GM18520 (cell line): ENCODE data around the gene MRPL55.

ENCODE experiments used
- ATAC-seq: cut with Tn5 transposase; IDR thresholded peaks from one replicate; pipeline ENCODE4 v1.9.1; 2021; ENCODE audit not compliant: unreplicated experiment

Gene MRPL55

DNA sequence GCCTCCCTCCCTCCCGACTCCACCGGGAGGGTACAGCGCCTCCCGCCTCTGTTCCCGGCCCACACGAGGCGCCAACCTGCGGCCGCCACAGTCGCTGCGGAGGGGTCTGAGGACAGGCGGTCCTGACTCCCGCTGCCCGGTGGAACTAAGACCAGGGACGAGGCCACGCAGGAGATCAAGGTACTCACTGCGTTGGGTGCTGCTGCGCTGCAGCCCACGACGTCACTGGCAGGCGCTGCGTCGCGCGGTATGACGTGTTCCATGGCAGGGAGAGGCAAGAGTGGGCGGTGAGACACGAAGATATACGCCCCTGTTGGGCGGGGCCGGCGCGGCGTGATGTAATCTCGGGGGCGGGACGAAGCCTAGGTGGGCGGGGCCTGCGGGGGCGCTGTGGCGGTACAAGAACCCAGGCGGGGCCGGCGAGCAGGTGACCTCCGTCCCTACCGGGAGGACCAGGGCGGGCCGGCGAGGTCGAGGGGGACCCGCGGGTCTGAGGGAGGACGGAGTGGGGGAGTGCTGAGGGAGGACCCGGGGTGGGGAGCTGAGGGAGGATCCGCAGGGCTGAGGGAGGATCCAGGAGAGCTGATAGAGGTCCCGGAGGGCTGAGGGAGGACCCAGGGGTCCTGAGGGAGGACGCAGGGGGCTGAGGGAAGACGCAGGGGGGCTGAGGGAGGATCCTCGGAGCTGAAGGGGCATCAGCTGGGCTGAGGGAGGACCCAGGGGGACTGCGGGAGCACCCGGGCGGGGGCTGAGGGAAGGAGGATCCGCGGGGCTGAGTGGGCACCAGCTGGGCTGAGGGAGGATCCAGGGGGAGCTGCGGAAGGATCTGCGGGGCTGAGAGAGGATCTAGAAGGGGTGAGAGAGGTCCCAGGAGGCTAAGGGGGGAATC lies at the start of gene MRPL55:
Gene MRPL55, minus strand, starts transcription at position 227 of the 889 bp plus-strand sequence. CDS start 1,039 bp downstream, outside the sequence.
- ATAC-seq = peak; percentile 91

DNA sequence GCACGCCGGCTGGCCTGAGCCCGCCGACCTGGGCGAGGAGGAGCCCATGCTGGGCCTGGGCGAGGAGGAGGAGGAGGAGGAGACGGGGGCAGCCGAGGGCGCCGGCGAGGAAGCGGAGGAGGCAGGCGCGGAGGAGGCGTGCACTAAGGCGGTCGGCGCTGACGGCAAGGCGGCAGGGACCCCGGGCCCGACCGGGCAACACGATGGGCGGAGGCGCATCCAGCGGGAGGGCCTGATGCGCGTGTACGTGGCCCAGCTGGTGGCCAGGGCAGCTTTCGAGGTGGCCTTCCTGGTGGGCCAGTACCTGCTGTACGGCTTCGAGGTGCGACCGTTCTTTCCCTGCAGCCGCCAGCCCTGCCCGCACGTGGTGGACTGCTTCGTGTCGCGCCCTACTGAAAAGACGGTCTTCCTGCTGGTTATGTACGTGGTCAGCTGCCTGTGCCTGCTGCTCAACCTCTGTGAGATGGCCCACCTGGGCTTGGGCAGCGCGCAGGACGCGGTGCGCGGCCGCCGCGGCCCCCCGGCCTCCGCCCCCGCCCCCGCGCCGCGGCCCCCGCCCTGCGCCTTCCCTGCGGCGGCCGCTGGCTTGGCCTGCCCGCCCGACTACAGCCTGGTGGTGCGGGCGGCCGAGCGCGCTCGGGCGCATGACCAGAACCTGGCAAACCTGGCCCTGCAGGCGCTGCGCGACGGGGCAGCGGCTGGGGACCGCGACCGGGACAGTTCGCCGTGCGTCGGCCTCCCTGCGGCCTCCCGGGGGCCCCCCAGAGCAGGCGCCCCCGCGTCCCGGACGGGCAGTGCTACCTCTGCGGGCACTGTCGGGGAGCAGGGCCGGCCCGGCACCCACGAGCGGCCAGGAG lies 49.3 kb upstream of the MRPL55 start:
- no peak for ATAC-seq

DNA sequence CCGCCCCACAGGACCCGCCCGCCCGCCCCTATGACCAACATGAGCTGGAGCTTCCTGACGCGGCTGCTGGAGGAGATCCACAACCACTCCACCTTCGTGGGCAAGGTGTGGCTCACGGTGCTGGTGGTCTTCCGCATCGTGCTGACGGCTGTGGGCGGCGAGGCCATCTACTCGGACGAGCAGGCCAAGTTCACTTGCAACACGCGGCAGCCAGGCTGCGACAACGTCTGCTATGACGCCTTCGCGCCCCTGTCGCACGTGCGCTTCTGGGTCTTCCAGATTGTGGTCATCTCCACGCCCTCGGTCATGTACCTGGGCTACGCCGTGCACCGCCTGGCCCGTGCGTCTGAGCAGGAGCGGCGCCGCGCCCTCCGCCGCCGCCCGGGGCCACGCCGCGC lies 48.6 kb upstream of the MRPL55 start:
- ATAC-seq = no peak

DNA sequence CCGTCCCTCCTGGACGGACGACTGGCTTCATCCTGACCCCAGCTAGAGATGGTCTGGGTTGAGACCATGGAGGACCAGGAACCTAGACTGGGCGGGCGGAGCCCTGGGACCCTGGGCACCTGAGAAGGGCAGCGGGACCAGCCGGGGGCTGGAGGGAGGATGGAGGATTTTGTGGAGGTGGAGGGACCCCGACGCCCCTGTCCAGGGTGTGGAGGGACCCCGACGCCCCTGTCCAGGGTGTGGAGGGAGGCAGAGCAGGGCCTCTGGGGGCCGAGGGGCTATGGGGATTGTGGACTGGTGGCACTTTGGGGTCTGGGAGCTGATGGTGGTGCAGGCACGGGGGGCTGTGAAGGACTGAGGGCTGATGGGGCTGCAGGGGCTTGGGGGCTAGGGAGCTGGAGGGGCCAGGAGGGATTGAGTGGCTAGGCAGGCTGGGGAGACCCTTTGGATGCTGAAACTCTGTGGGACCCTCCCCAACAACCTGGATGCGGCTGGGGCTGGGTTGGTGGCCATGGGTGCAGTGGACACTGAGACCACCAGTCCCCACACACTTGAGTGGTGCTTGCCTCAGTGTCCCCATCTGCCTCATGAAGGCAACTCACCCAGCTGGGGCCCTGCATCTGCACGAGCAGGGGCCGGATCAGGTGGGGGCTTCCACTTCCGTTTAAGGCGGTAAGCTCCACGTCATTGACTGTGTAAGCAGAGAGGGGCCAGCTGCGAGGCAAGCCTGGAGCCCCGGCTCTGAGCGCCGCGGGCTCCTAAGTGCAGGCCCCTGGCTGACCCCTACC lies 48.0 kb upstream of the MRPL55 start:
- ATAC-seq = no peak

DNA sequence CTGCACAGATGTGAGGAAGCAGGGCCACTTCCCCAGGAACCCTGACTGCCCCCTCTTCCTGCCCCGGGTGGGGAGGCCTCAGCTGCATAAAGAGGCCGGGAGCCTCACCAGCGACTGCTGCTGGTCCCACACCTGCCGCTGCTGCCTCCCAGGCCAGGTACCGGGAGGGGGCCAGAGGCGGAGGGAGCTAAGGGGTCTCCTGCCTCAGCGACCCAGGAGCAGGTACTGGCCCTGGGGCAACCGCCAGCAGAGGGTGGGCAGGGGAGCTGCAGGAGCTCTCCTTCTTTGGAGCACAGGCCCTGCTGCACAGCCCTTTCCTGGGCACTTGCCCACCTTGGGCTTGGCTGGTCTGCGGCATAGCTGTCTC lies 47.4 kb upstream of the MRPL55 start:
- no peak for ATAC-seq

DNA sequence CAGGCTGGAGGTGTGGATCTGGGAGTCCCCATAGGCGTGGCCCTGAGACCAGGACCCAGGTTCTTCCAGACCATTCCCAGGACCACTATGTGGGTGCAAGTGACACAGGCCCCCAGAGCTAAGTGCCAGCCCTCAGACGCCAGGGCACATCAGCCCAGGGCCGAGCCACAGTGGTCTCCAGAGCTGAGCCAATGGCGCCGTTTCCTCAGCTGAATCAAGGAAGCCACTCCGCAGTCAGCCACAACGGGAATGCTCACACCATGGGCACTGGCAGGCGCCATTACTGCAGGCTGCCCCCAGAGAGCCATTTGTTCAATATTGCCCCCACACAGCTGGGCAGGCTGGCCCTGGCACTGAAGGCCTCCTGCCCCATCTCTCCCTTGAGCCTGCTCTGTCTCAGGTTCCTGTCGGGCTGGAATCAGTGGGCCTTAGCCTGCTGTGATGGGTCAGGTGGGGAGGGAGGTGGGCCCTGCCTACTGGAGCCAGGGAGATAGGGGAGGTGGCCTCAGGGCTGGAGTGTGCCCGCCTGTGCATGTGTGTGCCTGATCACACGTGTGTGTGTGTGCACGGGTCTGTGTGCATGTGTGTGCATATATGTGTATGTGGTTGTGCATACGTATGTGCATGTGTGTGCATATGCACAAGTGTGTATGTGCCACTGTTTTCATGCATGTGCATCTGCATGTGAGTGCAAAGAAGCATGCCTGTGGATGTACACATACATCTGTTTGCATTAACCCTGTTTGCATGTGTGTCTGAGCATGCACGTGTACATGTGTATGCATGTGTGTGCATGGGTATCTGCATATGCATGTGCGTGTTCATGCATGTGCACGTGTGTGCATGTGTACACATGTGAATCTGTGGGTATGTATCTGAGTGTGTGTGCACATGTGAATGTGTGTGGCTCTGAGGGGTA lies 46.8 kb upstream of the MRPL55 start:
- ATAC-seq = no peak

DNA sequence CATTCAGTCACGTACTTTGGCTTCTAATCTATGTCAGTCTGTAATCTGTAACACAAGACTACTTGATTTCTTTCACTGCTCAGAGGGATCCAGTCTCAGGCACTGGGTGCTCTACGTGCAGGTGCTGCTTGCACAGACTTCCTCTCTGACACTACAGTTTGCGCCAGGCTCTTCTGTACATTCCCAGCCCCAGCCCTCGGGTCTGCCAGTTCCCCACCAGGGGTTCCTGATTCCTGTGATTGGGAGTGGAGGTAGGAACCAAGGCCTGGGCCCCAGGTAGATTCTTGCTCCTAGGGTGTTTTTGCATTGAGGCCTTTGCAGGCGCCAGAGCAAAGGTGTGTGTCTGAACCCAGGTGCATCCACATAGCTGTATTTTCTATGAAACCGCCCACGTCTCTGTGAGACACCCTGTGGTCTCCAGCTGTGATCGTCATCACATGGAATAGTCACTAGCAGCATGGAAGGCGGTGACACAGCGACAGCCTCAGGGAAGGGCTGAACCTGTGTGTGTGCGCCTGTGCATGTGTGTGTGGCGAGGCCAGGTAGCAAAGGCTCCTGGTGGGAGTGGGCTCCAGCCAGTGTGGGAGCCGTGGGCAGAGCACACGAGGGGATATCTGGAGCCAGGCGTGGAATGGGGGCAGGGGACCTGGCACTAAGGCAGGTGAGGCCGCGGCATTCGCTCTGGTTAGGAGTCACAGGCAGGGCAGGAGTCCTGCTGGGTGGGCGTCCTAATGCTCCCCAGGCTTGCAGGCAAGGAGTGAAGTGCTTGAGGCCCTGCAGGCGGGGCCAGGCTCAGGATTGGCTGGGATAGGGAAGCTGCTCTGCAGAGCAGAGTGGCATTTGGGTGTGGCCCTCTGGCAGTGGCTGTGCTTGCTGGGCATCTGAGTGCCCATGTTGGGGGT lies 45.8 kb upstream of the MRPL55 start:
- ATAC-seq = no peak

DNA sequence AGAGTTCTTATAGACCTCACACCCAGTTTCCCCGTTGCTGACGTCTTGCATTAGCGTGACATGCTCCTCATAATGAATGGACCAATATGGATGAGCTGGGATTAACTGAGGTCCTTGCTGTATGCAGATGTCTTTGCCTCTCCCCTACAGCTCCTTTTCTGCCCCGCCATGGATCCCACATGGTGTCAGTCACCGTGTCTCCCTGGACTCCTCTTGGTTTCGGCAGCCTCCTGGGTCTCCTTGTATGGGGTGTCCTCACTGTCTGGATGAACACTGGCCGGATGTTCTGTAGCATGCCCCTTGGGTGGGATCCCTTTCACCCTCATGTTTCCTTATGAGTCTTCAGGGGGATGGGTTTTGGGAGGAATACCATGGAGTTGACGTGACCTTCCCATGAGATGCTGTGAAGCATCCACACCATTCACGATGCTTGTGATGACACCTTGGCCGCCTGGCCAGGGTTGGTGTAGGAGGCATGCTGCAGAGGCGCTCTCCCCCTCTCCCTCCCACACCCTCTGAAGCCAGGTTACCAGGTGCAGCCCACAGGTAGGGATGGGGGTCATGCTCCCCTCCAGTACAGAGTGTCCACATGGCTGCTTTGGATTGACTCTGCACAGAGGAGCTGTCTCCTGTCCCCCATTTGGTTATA lies 45.0 kb upstream of the MRPL55 start:
- no peak for ATAC-seq

DNA sequence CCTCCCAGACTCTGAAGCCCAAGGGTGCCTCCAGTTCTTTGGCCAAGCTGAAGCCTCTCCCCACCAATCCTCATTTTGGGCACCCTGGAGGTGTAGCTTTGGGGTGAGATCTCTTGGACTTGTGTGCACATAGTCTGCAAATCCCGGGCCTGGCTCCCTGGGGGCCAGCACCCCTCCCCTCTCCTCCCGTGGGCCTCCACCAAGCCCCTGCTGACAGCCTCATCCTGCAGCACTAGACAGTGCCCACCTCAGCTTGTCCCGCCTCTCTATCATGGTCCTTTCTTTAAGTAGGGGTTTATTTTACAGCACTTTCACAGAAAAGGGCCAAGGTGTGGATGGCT lies 43.8 kb upstream of the MRPL55 start:
- no peak for ATAC-seq

DNA sequence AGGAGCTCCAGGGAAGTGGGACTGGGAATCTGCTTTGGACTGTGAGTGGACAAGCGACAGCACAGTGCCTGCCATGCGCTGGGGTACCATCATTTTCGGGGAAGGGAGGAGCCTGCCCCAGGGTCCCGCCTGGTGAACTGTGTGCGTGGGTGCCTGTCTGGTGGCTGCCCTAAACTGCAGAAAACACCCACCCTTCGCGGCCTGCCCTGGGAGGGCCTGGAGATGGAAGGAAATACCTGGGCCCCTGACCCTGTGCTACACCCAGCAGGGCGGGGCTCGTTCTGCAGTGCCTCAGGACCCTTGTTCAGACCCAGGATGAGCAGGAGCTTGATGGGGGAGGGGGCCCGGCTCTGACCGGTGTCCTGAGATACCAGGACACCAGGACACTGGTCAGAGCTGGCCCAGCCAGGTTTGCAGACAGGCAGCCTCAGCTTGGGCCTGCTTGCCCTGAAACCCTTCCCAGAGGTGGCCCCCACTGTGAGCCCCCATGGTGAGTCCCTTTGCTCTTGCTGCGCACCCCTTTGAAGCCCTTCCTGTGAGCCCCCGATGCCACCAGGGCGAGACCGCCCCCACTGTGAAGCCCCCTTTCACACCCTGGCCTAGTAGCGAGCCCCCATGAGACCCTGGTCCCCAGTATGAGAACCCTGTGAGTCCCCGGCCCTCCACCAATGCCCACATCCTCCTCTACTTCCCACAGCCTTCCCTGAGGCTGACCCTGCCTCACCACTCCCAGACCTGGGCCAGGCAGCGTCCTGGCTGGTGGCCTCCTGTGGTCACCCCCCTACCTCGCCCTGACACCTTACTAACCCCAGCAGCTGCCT lies 43.2 kb upstream of the MRPL55 start:
- no peak for ATAC-seq

DNA sequence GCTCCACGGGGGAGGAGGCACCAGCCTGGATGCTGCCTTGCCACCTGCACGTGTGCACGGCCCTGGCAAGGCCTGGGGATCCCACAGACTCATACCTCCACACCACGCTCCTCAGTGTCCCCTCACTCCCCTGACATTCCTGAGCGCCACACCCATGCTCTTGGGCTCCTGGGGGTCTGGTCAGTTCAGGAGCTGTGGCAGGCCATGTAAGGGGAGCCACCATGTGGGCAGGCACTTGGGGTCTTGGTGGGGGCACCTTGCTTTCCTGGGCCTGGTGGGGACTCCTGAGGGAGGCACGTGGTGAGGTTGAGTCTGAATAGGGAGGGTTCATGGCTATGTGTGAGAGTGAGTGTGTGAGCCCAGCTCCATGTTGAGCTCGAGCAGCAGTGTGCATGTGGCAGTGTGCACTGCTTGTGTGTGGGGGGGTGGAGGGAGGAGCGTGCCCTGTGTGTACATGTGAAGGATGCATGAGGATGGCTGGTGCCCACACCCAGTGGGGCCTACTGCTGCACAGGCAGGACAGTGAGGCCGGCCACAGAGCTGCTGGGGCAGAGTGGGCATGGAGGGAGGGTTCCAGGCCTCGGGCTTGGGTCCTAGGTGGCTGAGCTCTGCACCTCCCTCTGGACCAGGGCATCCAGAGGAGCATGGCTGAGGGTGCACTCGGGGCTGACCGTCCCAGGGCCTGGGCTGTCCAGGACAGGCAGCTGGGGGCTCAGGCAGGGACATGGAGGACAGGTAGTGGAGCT lies 42.3 kb upstream of the MRPL55 start:
- no peak for ATAC-seq

DNA sequence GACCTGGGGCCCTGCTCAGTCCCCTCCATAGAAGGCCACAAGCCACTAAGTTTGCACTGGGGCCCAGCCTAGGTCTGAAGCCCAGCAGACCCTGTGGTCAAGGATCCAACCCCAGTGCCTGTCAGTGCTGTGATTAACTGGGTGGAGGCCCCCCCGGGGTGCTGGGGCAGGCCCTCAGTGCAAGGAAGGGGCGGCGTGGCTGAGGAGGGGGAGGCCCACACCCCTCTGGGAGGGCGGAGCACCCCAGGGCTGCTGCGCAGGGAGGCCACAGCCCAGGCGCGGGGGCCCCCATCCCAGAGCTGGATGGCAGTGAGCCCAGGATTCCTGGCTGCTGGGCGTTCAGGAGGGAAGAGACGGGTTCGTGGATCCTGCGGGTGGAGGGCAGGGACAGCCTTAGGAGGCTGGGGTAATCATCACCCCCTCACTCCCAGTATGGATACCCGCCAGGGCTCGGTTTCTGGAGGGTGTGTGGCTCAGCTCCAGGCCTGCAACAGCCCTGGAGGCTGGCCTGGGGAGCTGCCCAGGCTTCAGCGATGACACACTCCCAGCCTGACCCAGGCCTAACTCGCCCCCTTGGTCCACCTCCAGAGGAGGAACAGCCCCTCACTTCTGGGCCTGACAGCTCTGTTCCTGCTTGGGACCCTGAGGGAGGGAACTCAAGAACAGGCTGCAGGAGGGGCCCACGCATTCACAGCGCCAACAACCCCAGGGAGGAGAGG lies 41.5 kb upstream of the MRPL55 start:
- no peak for ATAC-seq

DNA sequence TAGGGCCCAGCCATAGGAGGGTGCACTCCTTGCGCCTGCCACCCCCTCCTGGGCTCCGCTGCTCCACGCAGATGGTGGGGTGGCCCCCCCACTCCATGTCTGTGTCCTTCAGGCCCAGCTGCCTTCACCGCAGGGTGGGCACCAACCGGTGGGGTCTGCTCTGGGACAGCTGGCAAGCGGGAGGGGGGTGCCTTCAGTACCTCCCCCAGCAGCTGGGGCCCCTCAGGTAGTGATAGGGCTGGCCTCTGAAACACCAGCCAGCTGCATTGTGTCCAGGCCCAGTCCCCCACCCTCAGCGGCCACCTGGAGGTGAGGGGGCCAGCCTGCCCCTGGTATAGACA lies 41.0 kb upstream of the MRPL55 start:
- ATAC-seq = no peak

DNA sequence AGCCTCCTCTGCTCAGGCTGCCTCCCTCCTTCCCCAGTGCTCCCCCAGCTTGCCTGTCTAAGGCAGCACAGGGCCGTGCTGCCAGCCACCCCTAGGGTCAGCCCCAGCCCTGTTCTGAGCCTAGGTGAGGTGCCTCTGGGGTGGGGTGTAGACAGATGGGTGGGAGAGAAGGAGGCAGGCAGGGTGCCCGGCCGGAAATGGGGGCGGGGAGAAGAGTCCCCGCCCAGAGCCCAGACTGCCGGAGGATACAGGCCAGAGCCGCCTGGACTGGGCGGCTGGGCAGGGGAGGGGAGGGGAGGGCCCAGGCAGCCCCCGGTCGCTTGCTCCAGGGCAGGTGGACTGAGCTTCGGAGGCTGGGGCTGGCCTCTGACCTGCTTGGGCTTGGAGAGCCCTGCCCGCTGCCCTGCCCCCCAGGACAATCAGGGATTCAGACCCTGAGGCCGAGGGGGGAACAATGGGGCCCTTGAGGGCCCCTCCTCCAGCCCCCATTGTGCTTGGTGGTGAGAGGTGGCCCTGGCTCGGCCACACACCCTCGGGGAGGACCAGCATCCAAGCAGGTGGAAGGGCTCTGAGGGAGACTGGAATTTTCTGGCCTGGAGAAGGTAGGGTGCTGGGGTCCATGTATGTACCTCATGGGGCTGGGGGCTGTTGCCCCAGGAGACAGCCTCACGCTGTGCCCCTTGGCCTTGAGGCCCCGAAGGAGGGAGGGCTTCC lies 40.5 kb upstream of the MRPL55 start, which contains the start of gene GJC2:
Gene GJC2, plus strand, starts transcription at position 525 of the 714 bp plus-strand sequence. CDS start 7,829 bp downstream, outside the sequence.
- ATAC-seq = no peak

DNA sequence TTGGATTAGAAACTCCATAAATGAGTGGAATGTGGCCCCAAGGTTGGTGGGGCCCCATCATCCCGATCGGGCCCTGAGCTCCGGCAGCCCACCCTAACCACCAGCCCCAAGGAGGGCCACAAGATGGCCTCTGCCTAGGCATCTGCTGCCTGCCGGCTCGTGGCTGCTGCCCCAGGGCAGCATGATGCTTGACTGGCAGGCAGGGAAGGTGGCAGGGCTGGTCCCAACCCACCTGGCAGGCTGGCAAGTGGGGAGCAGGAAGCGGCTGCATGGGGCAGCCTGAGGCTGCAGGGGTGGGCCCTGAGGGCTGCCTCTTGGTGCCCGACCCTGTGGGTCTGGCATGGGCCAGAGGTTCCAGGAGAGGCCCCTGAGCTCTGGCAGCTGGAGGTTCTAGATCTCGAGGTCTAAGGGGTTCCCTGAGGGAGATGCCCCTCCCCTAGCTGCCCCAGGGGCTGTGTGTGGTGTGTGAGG lies 39.9 kb upstream of the MRPL55 start:
- ATAC-seq = no peak
